ENCODE measurements around the gene PAK6. TPM values are rescaled to one million over a fixed set of nuclear protein-coding genes. Genes with fewer than 3 reads are reported as not detected.

PAK6 gene
- total RNA-seq, 1 experiment from 2014 or later = 30.4 TPM

- TF ChIP-seq EZH2phosphoT487 (IDR thresholded peaks at IDR 0.05; ENCODE audit: borderline replicate concordance, low read length) = no peak
- no peak for TF ChIP-seq EZH2 (IDR thresholded peaks at IDR 0.05; ENCODE audit: low read length, unreplicated experiment)
- TF ChIP-seq CTCF (conservative IDR thresholded peaks at IDR 0.05; ENCODE audit: low read depth, low read length) = no peak
- Histone ChIP-seq H3K36me3 (ENCODE audit: low read depth, low read length) (no peaks in the 10 kb centered on the region), H3K9me3 (ENCODE audit: low read length) (no peaks in the 10 kb centered on the region), H3K79me2 (ENCODE audit: low read length) (peaks cover 9% of the 10 kb centered on the region; the same call in 1 of the 2 replicates), H3K4me2 (ENCODE audit: low read length) (no peak overlapping the region), H3K9me2 (replicated peaks; ENCODE audit: low read length) (no peaks in the 10 kb centered on the region), H3K9ac (ENCODE audit: low read length) (no peak overlapping the region), H3K27ac (ENCODE audit: low read length) (no peak overlapping the region), H4K20me1 (ENCODE audit: low read length) (no peaks in the 10 kb centered on the region), H3K4me3 (ENCODE audit: low read length) (no peak overlapping the region), H3K27me3 (ENCODE audit: low read length) (no peaks in the 10 kb centered on the region), H3K4me1 (ENCODE audit: insufficient read depth, low read length) (peaks cover 4% of the 10 kb centered on the region; the same call in 1 of the 2 replicates), H3F3A (ENCODE audit: low read length, unreplicated experiment) (no peaks in the 10 kb centered on the region), H2AFZ (ENCODE audit: low read length) (no peak overlapping the region)
- intact Hi-C loops (cut with micrococcal nuclease) = no loop called here
- BruUV-seq (replicated peaks) = no TSS peak
- DNase-seq (no peak), ATAC-seq (no peak)
- ChIA-PET POLR2A (ENCODE audit: unreplicated experiment) (no interaction called here), CTCF (no interaction called here)
These were observed 20.2 kb downstream of the PAK6 start for GRCh38 chr15:40259021-40259420.

- no TSS peak for BruUV-seq (replicated peaks)
- H3K36me3 ChIP-seq (ENCODE audit: low read depth, low read length) = peaks cover under 1% of the 10 kb centered on the region; the same call in 1 of the 2 replicates
- no peaks in the 10 kb centered on the region for H3K27me3 ChIP-seq (ENCODE audit: low read length)
- H3K9me2 ChIP-seq (replicated peaks; ENCODE audit: low read length) = no peaks in the 10 kb centered on the region
- H3K9ac ChIP-seq (ENCODE audit: low read length) = no peak overlapping the region
- no peaks in the 10 kb centered on the region for H3K79me2 ChIP-seq (ENCODE audit: low read length)
- no peak for ATAC-seq
- H3K9me3 ChIP-seq (ENCODE audit: low read length) = no peaks in the 10 kb centered on the region
- peaks cover 21% of the 10 kb centered on the region for H3K4me1 ChIP-seq (ENCODE audit: insufficient read depth, low read length)
- POLR2A ChIA-PET (ENCODE audit: unreplicated experiment) = no interaction called here
- no peak overlapping the region for H3K4me2 ChIP-seq (ENCODE audit: low read length)
- H4K20me1 ChIP-seq (ENCODE audit: low read length) = no peaks in the 10 kb centered on the region
- intact Hi-C loops (cut with micrococcal nuclease) = no loop called here
- no peak overlapping the region for H3K4me3 ChIP-seq (ENCODE audit: low read length)
- CTCF ChIA-PET = interaction anchor here (0.6 kb wide), 1 partner anchor 46 kb away, joined by 3 read pairs; no protein-coding TSS in a partner anchor
- H2AFZ ChIP-seq (ENCODE audit: low read length) = no peak overlapping the region
- H3K27ac ChIP-seq (ENCODE audit: low read length) = no peak overlapping the region
- TF ChIP-seq EZH2 (IDR thresholded peaks at IDR 0.05; ENCODE audit: low read length, unreplicated experiment) (no peak), EZH2phosphoT487 (IDR thresholded peaks at IDR 0.05; ENCODE audit: borderline replicate concordance, low read length) (no peak), CTCF (conservative IDR thresholded peaks at IDR 0.05; ENCODE audit: low read depth, low read length) (no peak)
- DNase-seq = no peak
- no peaks in the 10 kb centered on the region for H3F3A ChIP-seq (ENCODE audit: low read length, unreplicated experiment)
These were observed 24.3 kb downstream of the PAK6 start for GRCh38 chr15:40263024-40263754.
